ENCODE data around the gene HLA-DRB1. TPM values are rescaled to one million over a fixed set of nuclear protein-coding genes. Genes with fewer than 3 reads are reported as not detected.

The HLA-DRB1 gene
- total and polyA plus RNA-seq, 2 experiments from 2014 or later, result 0.21 TPM; not detected in 1

DNA sequence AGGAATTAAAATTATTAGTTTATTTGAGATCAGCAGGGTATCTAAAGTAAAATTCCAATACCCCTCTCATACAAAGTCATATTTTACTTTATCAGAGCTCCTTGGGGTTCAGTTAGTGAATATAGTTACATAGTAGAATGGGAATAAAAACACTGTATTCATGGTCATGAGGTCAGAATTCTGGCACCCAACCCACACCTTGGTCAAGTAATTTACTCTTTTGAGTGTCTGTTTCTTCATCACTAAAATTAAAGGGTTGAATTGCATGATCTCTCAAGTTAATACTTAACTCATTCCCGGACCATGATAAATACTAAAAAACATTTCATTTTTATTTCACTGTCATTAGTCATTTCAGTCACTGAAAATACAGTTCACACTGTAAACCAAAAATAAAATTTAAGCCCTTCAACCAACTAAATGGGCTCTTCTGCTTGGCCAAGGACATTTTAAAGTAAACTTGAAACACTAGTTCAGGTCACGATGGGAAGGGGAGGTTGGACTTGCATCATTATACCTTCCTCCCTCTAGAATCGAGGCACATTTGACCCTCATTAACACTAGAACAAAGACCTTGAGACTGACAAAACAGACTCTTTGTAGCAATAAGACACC is 21.1 kb upstream of the HLA-DRB1 start:
- 6 to 8% methylated on average over 3 of the region's 3 CpGs for whole genome bisulfite sequencing, 2 experiments (ENCODE audit: low coverage in 1 of 2, low lambda C conversion rate in 2 of 2, missing lambda C conversion rate in 2 of 2)
- Histone ChIP-seq H3K4me1 (ENCODE audit: insufficient read depth) (no peaks in the 10 kb centered on the region), H2AFZ (no peak overlapping the region), H3K9me3 (ENCODE audit: low read depth) (no peaks in the 10 kb centered on the region), H4K20me1 (ENCODE audit: insufficient read depth) (no peaks in the 10 kb centered on the region), H3K36me3 (ENCODE audit: low read depth) (no peaks in the 10 kb centered on the region), H3K4me2 (ENCODE audit: unreplicated experiment) (no peak overlapping the region), H3K27me3 (replicated peaks; ENCODE audit: insufficient read depth) (no peaks in the 10 kb centered on the region), H3K9ac (no peak overlapping the region), H3F3A (ENCODE audit: insufficient read depth) (no peaks in the 10 kb centered on the region), H3K9me2 (ENCODE audit: insufficient read depth) (no peaks in the 10 kb centered on the region), H3K79me2 (ENCODE audit: insufficient read depth) (no peaks in the 10 kb centered on the region), H3K27ac (no peak overlapping the region), H3K4me3 (no peak overlapping the region)
- in situ Hi-C loops (cut with MboI), result no loop called here
- no peak for DNase-seq
- no peak for TF ChIP-seq EZH2 (IDR thresholded peaks at IDR 0.05; ENCODE audit: insufficient read depth, poor library complexity, severe bottlenecking)
- no peak for TF ChIP-seq EZH2phosphoT487 (IDR thresholded peaks at IDR 0.05; ENCODE audit: insufficient read depth, low read depth)

DNA sequence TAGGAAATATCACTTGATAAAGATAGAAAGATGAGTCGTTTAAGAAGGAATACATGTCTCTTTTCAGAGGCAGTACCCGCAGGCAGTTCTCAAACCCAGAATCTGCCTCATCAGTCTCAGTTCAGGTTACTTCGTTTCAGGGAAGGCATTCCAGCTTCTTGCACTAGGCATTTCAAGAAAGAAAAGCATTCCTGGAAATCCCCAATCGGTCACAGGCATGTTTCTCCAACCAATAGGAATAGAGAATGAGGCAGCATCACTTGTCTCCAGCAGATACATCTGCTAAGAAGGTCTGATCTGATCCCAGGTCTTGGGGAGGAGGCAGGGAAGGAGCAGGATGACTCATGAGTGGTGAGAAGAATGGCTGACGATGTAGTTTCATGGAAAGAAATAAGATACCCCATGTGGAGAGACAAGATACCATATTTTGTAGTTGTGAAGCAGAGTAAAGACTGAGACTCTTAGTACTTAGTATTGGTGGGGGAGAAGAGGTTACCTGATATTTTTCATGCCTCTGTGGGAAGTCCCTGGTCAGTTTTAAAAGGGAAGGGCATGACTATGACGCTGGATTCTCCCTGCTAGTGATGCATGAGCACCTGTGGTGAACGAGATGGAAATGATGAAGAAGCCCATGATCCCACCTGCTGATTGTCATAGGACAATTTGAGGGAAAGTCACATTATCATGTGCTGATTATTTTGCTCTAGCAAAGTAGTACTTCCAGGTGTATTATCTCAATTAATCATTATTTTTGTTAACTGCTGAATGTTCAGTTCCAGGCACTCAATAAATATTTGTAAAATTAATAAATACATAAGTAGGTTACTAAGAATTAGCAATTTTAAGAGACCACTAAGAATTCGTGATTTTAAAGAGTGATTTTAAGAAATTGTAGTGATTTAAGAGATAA is 20.3 kb upstream of the HLA-DRB1 start:
- no peak overlapping the region for H2AFZ ChIP-seq
- no peak overlapping the region for H3K4me3 ChIP-seq
- H4K20me1 ChIP-seq (ENCODE audit: insufficient read depth), result no peaks in the 10 kb centered on the region
- no peaks in the 10 kb centered on the region for H3K79me2 ChIP-seq (ENCODE audit: insufficient read depth)
- WGBS, 2 experiments (ENCODE audit: low coverage in 1 of 2, low lambda C conversion rate in 2 of 2, missing lambda C conversion rate in 2 of 2), result 19 to 23% methylated on average over 8 of the region's 8 CpGs
- H3K27me3 ChIP-seq (replicated peaks; ENCODE audit: insufficient read depth), result no peaks in the 10 kb centered on the region
- no peak overlapping the region for H3K27ac ChIP-seq
- peak; percentile 87 for DNase-seq
- no peaks in the 10 kb centered on the region for H3F3A ChIP-seq (ENCODE audit: insufficient read depth)
- H3K36me3 ChIP-seq (ENCODE audit: low read depth), result no peaks in the 10 kb centered on the region
- no peak overlapping the region for H3K9ac ChIP-seq
- H3K9me2 ChIP-seq (ENCODE audit: insufficient read depth), result no peaks in the 10 kb centered on the region
- no peak overlapping the region for H3K4me2 ChIP-seq (ENCODE audit: unreplicated experiment)
- H3K9me3 ChIP-seq (ENCODE audit: low read depth), result no peaks in the 10 kb centered on the region
- H3K4me1 ChIP-seq (ENCODE audit: insufficient read depth), result no peaks in the 10 kb centered on the region
- TF ChIP-seq EZH2phosphoT487 (IDR thresholded peaks at IDR 0.05; ENCODE audit: insufficient read depth, low read depth), result no peak
- TF ChIP-seq EZH2 (IDR thresholded peaks at IDR 0.05; ENCODE audit: insufficient read depth, poor library complexity, severe bottlenecking), result no peak
- in situ Hi-C loops (cut with MboI), result no loop called here

DNA sequence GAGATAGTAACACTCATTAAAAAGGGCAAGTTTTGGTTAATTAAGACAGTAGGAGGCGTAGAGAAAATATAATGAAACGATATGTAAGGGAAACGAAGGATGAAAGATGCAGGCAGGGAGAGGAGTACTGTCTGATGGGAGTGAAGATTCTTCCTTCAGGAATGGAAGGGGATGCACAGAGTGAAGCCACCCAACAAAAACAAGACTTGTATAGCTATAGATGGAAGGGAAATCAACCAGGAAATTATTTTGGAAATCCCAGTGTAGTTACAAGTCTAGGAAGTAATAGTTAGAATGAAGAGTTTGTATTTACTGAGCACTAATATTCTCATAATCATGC is 19.7 kb upstream of the HLA-DRB1 start:
- Histone ChIP-seq H3K4me2 (ENCODE audit: unreplicated experiment) (no peak overlapping the region), H3F3A (ENCODE audit: insufficient read depth) (no peaks in the 10 kb centered on the region), H3K27ac (no peak overlapping the region), H3K4me3 (no peak overlapping the region), H2AFZ (no peak overlapping the region), H3K9me3 (ENCODE audit: low read depth) (no peaks in the 10 kb centered on the region), H3K36me3 (ENCODE audit: low read depth) (no peaks in the 10 kb centered on the region), H3K27me3 (replicated peaks; ENCODE audit: insufficient read depth) (no peaks in the 10 kb centered on the region), H4K20me1 (ENCODE audit: insufficient read depth) (no peaks in the 10 kb centered on the region), H3K9ac (no peak overlapping the region), H3K79me2 (ENCODE audit: insufficient read depth) (no peaks in the 10 kb centered on the region), H3K9me2 (ENCODE audit: insufficient read depth) (no peaks in the 10 kb centered on the region), H3K4me1 (ENCODE audit: insufficient read depth) (no peaks in the 10 kb centered on the region)
- WGBS, 2 experiments (ENCODE audit: low coverage in 1 of 2, low lambda C conversion rate in 2 of 2, missing lambda C conversion rate in 2 of 2), result 24 to 25% methylated on average over 2 to 3 of the region's 3 CpGs
- in situ Hi-C loops (cut with MboI), result no loop called here
- no peak for DNase-seq
- TF ChIP-seq EZH2phosphoT487 (IDR thresholded peaks at IDR 0.05; ENCODE audit: insufficient read depth, low read depth) (no peak), EZH2 (IDR thresholded peaks at IDR 0.05; ENCODE audit: insufficient read depth, poor library complexity, severe bottlenecking) (no peak)

DNA sequence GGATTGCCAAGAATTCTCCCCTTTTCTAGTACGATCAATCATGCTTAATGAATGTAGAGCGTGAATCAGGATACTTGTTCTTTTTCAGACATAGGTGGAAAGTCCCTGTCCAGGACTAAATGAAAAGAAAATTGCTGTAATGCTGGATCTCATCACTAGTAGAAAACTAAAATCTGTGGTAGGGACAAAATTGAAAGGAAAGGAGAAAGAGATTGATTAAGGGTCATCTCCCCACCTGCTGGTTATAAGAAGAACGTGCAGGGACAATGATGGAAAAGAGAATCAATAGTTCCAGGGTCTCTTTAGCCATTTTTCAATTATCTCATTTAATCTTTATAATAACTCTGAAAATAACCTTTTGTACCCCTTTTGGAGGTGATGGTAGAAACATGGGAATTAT is 18.7 kb upstream of the HLA-DRB1 start:
- no peak for DNase-seq
- Histone ChIP-seq H3F3A (ENCODE audit: insufficient read depth) (no peaks in the 10 kb centered on the region), H3K36me3 (ENCODE audit: low read depth) (no peaks in the 10 kb centered on the region), H3K27me3 (replicated peaks; ENCODE audit: insufficient read depth) (no peaks in the 10 kb centered on the region), H3K9me3 (ENCODE audit: low read depth) (no peaks in the 10 kb centered on the region), H2AFZ (no peak overlapping the region), H3K4me2 (ENCODE audit: unreplicated experiment) (no peak overlapping the region), H4K20me1 (ENCODE audit: insufficient read depth) (no peaks in the 10 kb centered on the region), H3K9me2 (ENCODE audit: insufficient read depth) (no peaks in the 10 kb centered on the region), H3K27ac (no peak overlapping the region), H3K79me2 (ENCODE audit: insufficient read depth) (no peaks in the 10 kb centered on the region), H3K9ac (no peak overlapping the region), H3K4me1 (ENCODE audit: insufficient read depth) (no peaks in the 10 kb centered on the region), H3K4me3 (no peak overlapping the region)
- in situ Hi-C loops (cut with MboI), result no loop called here
- no peak for TF ChIP-seq EZH2phosphoT487 (IDR thresholded peaks at IDR 0.05; ENCODE audit: insufficient read depth, low read depth)
- 14 to 18% methylated on average over 3 of the region's 3 CpGs for WGBS, 2 experiments (ENCODE audit: low coverage in 1 of 2, low lambda C conversion rate in 2 of 2, missing lambda C conversion rate in 2 of 2)
